Astrocyte (in vitro differentiated cells and primary cell): ENCODE data around the gene PCNT. TPM values are rescaled to one million over a fixed set of nuclear protein-coding genes. Genes with fewer than 3 reads are reported as not detected.
A peak's percentile ranks its signal among the peaks of the same experiment; 100 is the strongest.

Source experiments
- DNase-seq: peaks from one replicate; pipeline ENCODE4 v3.0.0-alpha.2; 2010; ENCODE audit warnings: low read depth
- FAIRE-seq: peaks from 2 replicates; lab custom pipeline; 2011; peaks lifted over from hg19 to GRCh38; lab: Jason Lieb, UNC
- H2AFZ ChIP-seq: 2 replicates; pipeline ENCODE4 v1.6.0; 2012; ENCODE audit warnings: low read depth, low read length, inconsistent platforms
- H3K27ac ChIP-seq: 2 replicates; pipeline ENCODE4 v1.5.1; 2011; ENCODE audit warnings: low read depth, low read length, inconsistent platforms
- H3K27me3 ChIP-seq: 2 replicates; pipeline ENCODE4 v1.6.0; 2011; ENCODE audit warnings: low read length, inconsistent platforms; ENCODE audit not compliant: insufficient read depth
- H3K36me3 ChIP-seq: 2 replicates; pipeline ENCODE4 v1.5.1; 2011; ENCODE audit warnings: low read length, inconsistent platforms; ENCODE audit not compliant: insufficient read depth
- H3K4me1 ChIP-seq: 2 replicates; pipeline ENCODE4 v1.5.1; 2011; ENCODE audit warnings: low read length, inconsistent platforms; ENCODE audit not compliant: insufficient read depth
- H3K4me2 ChIP-seq: 2 replicates; pipeline ENCODE4 v1.6.0; 2012; ENCODE audit warnings: low read length, inconsistent platforms
- H3K4me3 ChIP-seq: 2 replicates; pipeline ENCODE4 v1.5.1; 2011; ENCODE audit warnings: low read depth, mild to moderate bottlenecking, low read length, inconsistent platforms; ENCODE audit not compliant: insufficient read depth
- H3K79me2 ChIP-seq: 2 replicates; pipeline ENCODE4 v1.6.0; 2012; ENCODE audit warnings: mild to moderate bottlenecking, low read length, inconsistent platforms; ENCODE audit not compliant: insufficient read depth
- H3K9ac ChIP-seq: 2 replicates; pipeline ENCODE4 v1.6.0; 2012; ENCODE audit warnings: mild to moderate bottlenecking, low read length, inconsistent platforms
- H3K9me3 ChIP-seq: 2 replicates; pipeline ENCODE4 v1.5.1; 2012; ENCODE audit warnings: low read depth, mild to moderate bottlenecking, low read length, inconsistent platforms; ENCODE audit not compliant: insufficient read depth
- H4K20me1 ChIP-seq: 2 replicates; pipeline ENCODE4 v1.6.0; 2012; ENCODE audit warnings: low read length, inconsistent platforms; ENCODE audit not compliant: insufficient read depth
- H3K27ac Mint-ChIP-seq: one replicate; pipeline ENCODE4 v1.8.0; 2021; ENCODE audit warnings: mild to moderate bottlenecking, mixed read lengths; ENCODE audit not compliant: unreplicated experiment
- H3K27me3 Mint-ChIP-seq: one replicate; pipeline ENCODE4 v1.8.0; 2021; ENCODE audit warnings: low read depth, mixed read lengths; ENCODE audit not compliant: unreplicated experiment
- H3K36me3 Mint-ChIP-seq: one replicate; pipeline ENCODE4 v1.8.0; 2021; ENCODE audit warnings: low read depth, mixed read lengths; ENCODE audit not compliant: unreplicated experiment
- H3K4me1 Mint-ChIP-seq: one replicate; pipeline ENCODE4 v1.8.0; 2021; ENCODE audit warnings: low read depth, mixed read lengths; ENCODE audit not compliant: unreplicated experiment
- H3K4me3 Mint-ChIP-seq: one replicate; pipeline ENCODE4 v1.8.0; 2021; ENCODE audit warnings: mild to moderate bottlenecking, moderate library complexity, mixed read lengths; ENCODE audit not compliant: unreplicated experiment
- H3K9me3 Mint-ChIP-seq: one replicate; pipeline ENCODE4 v1.8.0; 2021; ENCODE audit warnings: mild to moderate bottlenecking, mixed read lengths; ENCODE audit not compliant: unreplicated experiment
- EZH2 ChIP-seq: IDR thresholded peaks from 2 replicates; pipeline ENCODE4 v1.6.1; 2012; ENCODE audit warnings: mild to moderate bottlenecking, low read length, inconsistent platforms; ENCODE audit not compliant: insufficient read depth
- total RNA-seq: library from RNA; stranded (reverse); gene quantifications from 2 replicates; pipeline ENCODE4 v1.2.1, GENCODE V29; 2021
- TF ChIP-seq, protein P1 (sequence below): IDR thresholded peaks from 2 replicates; pipeline ENCODE4 v1.5.1; 2011; ENCODE audit warnings: low read depth, mild to moderate bottlenecking, inconsistent platforms, low read length, moderate library complexity; ENCODE audit not compliant: insufficient read depth

The PCNT gene
- total RNA-seq, 1 donor from 2014 or later = 19.9 TPM

- no peak for FAIRE-seq
- peak overlapping the region; percentile 93 for H3K9ac ChIP-seq
- peaks cover 20% of the 10 kb centered on the region for H3K4me1 Mint-ChIP-seq
- no peaks in the 10 kb centered on the region for H3K36me3 ChIP-seq
- no peaks in the 10 kb centered on the region for H3K9me3 ChIP-seq
- H3K4me1 ChIP-seq = peaks cover 32% of the 10 kb centered on the region
- peaks cover 31% of the 10 kb centered on the region for H4K20me1 ChIP-seq
- H3K4me3 Mint-ChIP-seq = peak overlapping the region; percentile 91
- no peaks in the 10 kb centered on the region for H3K27me3 ChIP-seq
- peaks cover 59% of the 10 kb centered on the region for H3K79me2 ChIP-seq
- peaks cover 8% of the 10 kb centered on the region for H3K36me3 Mint-ChIP-seq
- peak overlapping the region; percentile 92 for H3K4me2 ChIP-seq
- H3K4me3 ChIP-seq = peak overlapping the region; percentile 76
- no peaks in the 10 kb centered on the region for H3K27me3 Mint-ChIP-seq
- H3K9me3 Mint-ChIP-seq = no peaks in the 10 kb centered on the region
- H3K27ac ChIP-seq = peak overlapping the region; percentile 85
- H3K27ac Mint-ChIP-seq = peak overlapping the region; percentile 66
- peak overlapping the region; percentile 87 for H2AFZ ChIP-seq
- TF ChIP-seq EZH2 = no peak
- TF ChIP-seq, protein P1, sequence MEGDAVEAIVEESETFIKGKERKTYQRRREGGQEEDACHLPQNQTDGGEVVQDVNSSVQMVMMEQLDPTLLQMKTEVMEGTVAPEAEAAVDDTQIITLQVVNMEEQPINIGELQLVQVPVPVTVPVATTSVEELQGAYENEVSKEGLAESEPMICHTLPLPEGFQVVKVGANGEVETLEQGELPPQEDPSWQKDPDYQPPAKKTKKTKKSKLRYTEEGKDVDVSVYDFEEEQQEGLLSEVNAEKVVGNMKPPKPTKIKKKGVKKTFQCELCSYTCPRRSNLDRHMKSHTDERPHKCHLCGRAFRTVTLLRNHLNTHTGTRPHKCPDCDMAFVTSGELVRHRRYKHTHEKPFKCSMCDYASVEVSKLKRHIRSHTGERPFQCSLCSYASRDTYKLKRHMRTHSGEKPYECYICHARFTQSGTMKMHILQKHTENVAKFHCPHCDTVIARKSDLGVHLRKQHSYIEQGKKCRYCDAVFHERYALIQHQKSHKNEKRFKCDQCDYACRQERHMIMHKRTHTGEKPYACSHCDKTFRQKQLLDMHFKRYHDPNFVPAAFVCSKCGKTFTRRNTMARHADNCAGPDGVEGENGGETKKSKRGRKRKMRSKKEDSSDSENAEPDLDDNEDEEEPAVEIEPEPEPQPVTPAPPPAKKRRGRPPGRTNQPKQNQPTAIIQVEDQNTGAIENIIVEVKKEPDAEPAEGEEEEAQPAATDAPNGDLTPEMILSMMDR = no peak
- peak; percentile 43 for DNase-seq
These were observed 133.9 kb downstream of the PCNT start for GRCh38 chr21:46457801-46458314.

DNA sequence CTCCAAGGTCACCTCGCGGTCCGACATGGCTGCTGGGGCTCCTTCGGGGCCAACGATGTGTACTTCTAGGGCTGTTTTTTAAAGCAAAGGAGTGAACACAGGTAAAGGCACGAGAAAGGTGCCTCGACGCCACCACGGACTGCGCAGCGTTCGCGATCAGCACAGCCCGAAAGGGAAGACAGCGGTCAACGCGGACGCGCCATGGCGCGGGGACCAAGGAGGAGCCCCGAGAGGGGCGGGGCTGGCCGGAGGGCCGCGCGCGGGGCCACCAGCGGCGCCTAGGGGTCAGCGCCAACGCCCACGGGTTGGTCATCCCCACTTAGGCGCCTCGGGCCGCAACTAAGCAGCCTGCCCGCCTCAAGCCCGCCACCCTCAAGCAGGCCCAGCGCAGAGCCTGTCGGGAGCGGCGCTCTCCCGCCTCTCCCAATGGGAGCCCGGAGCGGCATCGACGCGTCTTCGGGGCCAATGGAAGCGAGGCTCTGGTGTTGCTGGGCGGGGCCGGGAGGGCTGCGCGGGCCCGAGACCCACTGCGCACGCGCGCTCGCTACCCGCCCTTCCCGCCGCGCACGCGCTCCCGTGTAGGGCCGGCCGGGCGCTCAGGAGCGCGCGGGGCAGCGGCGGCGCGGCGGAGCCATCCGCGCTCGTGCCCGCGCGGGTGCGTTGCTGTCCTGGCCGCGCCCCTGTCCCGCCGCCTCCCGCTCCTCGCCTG is 134.5 kb downstream of the PCNT start, which contains the start of gene DIP2A:
TSS of gene DIP2A (plus strand) at position 577 of the 709 bp plus-strand sequence. CDS start 241 bp downstream, outside the sequence.
- peak within 1 kb of the TSS; percentile 93 for H3K9ac ChIP-seq
- H3K4me1 Mint-ChIP-seq = peaks cover 20% of the 10 kb centered on the region
- H3K4me1 ChIP-seq = peaks cover 32% of the 10 kb centered on the region
- H3K27ac Mint-ChIP-seq = peak within 1 kb of the TSS; percentile 66
- H3K4me3 ChIP-seq = peak within 1 kb of the TSS; percentile 76
- H3K9me3 Mint-ChIP-seq = no peaks in the 10 kb centered on the region
- peak within 1 kb of the TSS; percentile 92 for H3K4me2 ChIP-seq
- H2AFZ ChIP-seq = peak within 1 kb of the TSS; percentile 90
- no peaks in the 10 kb centered on the region for H3K27me3 Mint-ChIP-seq
- FAIRE-seq (no peak), DNase-seq (peak; percentile 89)
- peaks cover 37% of the 10 kb centered on the region for H4K20me1 ChIP-seq
- no peaks in the 10 kb centered on the region for H3K9me3 ChIP-seq
- H3K27me3 ChIP-seq = no peaks in the 10 kb centered on the region
- peak within 1 kb of the TSS; percentile 93 for H3K4me3 Mint-ChIP-seq
- TF ChIP-seq, protein P1 = no peak
- TF ChIP-seq EZH2 = no peak
- peak within 1 kb of the TSS; percentile 85 for H3K27ac ChIP-seq
- peaks cover 7% of the 10 kb centered on the region for H3K36me3 Mint-ChIP-seq
- no peaks in the 10 kb centered on the region for H3K36me3 ChIP-seq
- peaks cover 65% of the 10 kb centered on the region for H3K79me2 ChIP-seq

DNA sequence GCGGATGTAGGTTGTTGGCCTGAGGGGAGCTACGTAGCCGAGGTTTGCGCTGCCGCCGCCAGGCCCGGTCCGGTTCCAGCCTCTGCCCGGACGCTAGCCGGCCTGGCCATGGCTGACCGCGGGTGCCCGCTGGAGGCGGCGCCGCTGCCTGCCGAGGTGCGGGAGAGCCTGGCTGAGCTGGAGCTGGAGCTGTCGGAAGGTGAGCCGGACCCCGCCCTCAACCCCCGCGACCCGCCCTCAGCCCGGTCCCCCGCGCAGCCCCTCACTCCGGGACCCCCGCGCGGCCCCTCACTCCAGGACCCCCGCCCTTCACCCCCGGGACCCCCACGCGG is 135.0 kb downstream of the PCNT start:
- Histone ChIP-seq H2AFZ (peak overlapping the region; percentile 90), H3K9ac (peak overlapping the region; percentile 93), H3K27ac (peak overlapping the region; percentile 70), H3K36me3 (no peaks in the 10 kb centered on the region), H4K20me1 (peaks cover 39% of the 10 kb centered on the region), H3K4me2 (peak overlapping the region; percentile 92), H3K4me3 (peak overlapping the region; percentile 76), H3K4me1 (peaks cover 32% of the 10 kb centered on the region), H3K9me3 (no peaks in the 10 kb centered on the region), H3K79me2 (peaks cover 65% of the 10 kb centered on the region), H3K27me3 (no peaks in the 10 kb centered on the region)
- Mint-ChIP-seq H3K36me3 (peaks cover 7% of the 10 kb centered on the region), H3K9me3 (no peaks in the 10 kb centered on the region), H3K27me3 (no peaks in the 10 kb centered on the region), H3K4me1 (peaks cover 20% of the 10 kb centered on the region), H3K4me3 (peak overlapping the region; percentile 80), H3K27ac (no peak overlapping the region)
- TF ChIP-seq, protein P1 = no peak
- no peak for TF ChIP-seq EZH2
- DNase-seq (no peak), FAIRE-seq (no peak)
